HG03575 (cell line): ENCODE results near the gene CMTM5.
"Not testable (repeated sequence)": the region's sequence is repeated elsewhere in the genome, so short reads cannot be mapped to it uniquely, and the experiment has no call there.

Experiments
- ATAC-seq: cut with Tn5 transposase; IDR thresholded peaks from one replicate; pipeline ENCODE4 v1.9.1; 2021; ENCODE audit not compliant: unreplicated experiment, insufficient number of reproducible peaks, low FRiP score; ENCODE audit errors: extremely low read depth

The CMTM5 gene

DNA sequence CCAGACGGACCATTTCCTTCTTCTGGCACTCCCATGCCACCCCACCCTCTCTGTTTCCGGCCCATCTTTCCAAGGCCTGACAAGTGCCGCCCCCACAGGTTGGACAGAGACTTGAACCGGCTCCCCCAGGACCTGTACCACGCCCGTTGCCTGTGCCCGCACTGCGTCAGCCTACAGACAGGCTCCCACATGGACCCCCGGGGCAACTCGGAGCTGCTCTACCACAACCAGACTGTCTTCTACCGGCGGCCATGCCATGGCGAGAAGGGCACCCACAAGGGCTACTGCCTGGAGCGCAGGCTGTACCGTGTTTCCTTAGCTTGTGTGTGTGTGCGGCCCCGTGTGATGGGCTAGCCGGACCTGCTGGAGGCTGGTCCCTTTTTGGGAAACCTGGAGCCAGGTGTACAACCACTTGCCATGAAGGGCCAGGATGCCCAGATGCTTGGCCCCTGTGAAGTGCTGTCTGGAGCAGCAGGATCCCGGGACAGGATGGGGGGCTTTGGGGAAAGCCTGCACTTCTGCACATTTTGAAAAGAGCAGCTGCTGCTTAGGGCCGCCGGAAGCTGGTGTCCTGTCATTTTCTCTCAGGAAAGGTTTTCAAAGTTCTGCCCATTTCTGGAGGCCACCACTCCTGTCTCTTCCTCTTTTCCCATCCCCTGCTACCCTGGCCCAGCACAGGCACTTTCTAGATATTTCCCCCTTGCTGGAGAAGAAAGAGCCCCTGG is 1.2 kb upstream of the CMTM5 start:
- ATAC-seq: no peak

DNA sequence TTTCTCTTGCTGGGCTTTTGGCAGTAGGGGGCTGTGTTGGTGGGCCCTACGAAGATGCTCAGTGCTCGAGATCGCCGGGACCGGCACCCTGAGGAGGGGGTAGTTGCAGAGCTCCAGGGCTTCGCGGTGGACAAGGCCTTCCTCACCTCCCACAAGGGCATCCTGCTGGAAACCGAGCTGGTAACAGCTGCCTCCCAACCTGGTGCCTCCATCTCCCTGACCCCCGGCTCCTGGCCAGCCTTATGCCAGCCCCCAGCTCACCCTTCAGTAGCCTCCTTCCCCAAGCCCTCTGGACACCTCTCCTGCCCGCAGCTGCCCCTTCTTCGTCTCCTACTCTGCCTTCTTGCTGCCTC is 328 bp downstream of the CMTM5 start:
- no peak for ATAC-seq

DNA sequence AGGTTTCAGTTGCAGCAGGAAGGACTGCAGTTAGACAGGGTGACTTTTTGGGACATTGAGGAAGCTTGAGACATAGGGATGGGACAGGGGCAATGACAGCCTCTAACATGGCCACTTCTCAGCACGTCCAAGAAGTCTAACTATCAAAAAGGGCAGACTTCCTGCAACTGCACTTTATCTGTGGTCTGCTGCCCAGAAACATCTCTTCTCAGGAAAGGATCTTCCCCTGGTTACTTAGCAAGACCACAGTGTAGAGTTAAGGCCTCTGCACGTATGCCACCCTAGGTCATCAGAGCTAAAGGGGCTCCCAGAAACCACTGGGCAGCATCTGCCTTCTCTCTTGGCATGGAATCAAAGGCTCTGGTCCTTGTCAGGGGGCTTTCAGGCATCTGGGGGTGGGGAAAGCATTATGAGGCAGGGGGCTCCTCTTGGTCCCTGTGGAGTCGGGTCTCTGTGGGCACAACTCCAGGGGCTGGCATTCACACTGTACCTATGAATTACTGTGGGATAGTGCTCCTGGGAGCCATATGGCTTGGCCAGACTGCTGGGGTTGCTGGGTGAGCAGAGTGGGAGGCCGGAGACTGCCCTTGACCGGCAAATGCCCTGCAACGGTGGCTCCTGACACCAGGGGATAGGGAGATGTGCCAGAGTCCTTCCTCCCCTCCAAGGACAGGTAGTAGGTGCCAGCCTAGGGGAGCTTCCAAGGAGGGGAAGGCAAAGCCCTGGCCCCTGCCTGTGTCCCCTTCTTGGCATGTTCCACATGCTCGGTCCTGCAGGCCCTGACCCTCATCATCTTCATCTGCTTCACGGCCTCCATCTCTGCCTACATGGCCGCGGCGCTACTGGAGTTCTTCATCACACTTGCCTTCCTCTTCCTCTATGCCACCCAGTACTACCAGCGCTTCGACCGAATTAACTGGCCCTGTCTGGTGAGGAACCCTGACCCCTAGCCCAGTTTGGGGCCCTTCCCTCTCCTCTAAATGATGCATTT is 1.0 kb downstream of the CMTM5 start:
- no peak for ATAC-seq

DNA sequence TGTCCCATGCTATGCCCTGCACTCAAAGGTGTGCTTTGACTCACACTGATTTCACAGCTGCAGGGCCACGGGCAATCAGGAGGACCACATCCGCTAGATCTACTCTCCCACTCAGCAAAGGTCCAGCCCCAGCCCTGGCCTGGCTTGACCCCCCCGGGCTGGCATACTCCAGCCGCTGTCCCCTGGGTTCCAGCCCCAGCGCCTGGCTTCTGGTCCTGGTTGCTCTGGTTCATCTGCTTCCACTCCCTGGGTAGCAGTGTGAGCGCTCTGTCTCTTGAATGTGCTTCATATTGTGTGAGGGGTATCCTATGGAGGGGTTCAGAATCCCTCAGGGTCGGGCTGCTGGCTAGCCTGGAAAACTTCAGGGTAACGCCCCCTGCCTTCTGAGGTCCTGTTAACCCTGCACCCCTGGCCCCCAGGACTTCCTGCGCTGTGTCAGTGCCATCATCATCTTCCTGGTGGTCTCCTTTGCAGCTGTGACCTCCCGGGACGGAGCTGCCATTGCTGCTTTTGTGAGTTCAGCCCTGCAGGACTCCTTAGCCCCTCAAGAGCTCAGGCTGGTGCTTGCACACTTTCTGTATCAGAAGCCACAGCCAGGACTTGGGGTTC is 1.9 kb downstream of the CMTM5 start:
- ATAC-seq: no peak

DNA sequence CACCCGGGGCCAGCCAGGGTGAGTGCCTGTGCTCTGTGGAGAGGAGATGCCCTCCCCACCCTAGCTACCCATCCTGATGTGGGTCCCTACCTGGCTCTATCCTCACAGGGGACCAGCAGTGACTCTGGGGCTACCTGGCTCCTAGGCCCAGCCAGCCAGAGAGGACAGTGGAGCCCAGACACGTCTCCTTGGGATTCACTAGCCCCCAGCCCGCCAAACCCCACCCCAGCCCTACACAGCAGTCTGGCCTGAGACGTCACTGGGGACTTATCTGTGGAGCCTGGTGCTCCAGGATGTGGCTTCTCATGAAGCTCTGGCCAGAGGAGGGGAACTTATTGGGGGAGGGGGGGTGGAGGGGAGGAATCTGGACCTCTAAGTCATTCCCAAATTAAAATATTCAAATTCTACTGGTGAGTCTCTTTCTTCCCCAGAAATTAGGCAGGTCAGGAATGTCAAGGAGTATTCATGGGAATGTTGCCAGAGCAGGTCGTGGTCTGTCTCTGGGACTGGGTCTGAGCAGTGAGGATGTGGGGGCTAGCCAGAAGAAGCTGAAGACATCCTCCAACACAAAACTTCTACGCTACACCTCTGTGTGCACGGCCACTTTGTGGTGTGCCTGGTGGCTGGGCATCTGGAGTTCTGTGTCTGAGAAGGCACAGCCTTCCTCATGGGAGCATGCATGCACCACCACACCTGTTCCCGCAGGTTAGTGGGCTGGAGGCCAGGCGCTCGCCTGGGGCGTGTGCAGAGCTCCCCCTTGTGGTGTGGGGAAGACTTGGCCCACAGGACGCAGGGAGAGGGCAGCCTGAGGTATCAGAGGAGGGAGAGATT is 2.7 kb downstream of the CMTM5 start:
- ATAC-seq: no peak

DNA sequence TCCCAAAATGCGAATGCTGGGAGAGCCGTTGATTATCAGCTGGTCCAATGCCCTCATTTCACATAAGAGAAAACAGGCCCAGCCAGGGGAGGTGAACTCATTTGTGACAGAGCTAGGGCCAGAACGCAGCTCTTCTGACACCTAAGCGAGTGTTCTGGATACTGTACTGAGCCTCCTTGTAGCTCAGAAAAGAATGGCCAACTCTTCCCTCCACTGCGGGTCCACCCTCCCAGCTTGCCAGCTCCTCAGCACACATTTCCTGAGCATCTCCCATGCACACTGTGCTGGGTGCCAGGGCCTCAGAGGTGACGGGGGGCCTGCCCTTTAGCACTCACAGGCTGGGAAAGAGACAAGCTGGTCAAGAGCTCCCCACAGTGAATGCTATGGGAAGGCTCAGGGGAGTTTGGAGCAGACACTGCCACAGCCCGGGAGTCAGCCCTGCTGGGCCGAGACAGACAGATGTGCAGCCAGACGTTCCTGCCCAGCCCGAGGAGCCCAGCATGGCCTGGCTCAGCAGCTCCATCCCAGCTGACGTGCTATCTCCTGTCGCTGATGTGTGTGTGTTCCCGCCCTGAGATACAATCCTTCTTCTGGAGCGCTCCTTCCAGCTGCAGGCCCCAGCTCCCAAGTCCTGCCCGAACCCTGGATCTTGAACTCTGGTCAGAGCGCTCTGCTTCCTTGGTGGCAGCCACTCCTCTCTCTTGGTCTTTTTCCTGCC is 3.5 kb downstream of the CMTM5 start:
- no peak for ATAC-seq

DNA sequence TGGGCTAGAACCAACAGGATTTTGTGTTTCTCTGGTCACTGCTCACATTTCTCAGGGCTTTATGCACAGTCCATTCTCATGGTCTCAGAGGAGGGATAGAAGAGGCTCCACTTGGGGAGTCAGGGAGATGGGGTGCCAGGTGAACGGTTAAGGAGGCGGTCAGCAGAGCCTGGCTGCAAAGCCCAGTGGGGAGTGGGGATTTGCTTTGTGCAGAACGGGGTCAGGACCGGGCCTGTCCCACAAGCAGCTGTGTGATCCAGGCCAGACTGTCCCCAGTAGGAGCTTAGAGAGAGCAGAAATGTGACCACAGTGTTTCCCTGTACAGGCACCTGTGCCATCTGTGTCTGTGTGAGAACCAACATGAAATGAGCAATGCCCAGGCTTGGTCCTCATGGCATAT is 4.1 kb downstream of the CMTM5 start:
- no peak for ATAC-seq

DNA sequence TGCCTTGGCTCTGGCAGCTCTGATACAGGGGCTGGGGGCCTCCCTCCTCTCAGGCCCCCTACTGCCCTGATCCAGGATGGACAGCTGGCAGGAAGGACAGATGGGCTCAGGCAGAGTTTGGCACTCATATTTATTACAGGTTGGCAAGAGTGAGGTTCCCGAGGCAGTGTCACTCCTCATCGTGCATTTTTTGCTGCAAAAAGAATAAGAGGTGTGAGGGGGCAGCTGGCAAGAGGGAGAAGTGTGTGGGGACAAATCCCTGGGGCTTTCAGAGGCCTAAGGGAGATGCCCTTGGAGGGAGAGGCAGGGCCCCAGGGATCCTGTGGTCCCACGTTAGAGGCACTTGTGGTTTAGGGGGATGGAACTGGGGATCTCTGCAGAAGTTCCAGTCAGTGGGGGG is 5.0 kb downstream of the CMTM5 start:
- ATAC-seq: no peak

DNA sequence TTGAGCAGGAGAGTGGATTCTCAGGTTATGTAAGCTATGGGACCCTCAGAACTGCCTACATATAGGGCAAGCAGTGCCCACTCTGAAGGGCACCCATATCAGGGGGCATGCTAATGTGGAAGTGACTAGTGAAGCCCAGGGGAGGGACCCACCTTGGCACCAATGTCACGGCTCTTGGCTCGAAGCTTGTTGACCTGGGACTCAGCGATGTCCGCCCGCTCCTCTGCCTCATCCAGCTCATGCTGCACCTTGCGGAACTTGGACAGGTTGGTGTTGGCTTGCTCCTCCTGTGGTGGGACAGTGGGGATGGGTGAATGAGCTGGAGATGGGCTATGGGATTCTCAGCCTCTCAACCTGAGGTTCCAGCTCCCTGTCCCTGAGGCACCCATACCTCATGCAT is 5.4 kb downstream of the CMTM5 start:
- ATAC-seq: no peak

DNA sequence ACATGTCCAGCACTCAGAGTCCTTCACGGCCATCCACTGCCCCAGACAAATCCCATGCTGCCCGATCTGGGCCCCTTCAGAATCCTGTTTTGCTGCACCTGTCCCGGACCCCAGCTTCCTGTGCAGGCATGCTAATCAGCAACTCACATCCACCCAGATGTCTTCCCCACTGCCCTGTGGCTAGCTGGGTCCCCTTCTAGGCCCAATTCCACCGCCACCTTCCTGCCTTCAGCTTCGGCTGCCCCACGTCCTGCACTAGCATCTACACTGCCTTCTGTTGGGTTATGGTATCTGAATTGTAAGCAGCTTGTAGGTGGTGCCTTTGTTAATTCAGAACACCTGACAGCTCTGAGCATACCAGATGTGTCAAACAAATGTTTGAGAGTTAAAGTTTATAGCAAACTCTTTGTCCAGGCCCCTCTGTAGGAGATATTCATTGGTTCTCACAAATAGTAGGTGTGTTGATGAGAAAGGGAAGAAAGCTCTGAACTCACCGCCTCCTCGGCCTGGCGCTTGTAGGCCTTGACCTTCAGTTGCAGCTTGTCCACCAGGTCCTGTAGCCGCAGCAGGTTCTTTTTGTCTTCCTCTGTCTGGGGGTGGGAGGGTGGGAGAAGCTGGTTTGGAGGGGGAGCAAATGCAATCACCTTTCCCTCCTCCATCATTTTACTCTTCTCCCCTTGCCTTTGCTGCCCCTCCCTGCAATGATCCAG is 6.0 kb downstream of the CMTM5 start:
- ATAC-seq: no peak

DNA sequence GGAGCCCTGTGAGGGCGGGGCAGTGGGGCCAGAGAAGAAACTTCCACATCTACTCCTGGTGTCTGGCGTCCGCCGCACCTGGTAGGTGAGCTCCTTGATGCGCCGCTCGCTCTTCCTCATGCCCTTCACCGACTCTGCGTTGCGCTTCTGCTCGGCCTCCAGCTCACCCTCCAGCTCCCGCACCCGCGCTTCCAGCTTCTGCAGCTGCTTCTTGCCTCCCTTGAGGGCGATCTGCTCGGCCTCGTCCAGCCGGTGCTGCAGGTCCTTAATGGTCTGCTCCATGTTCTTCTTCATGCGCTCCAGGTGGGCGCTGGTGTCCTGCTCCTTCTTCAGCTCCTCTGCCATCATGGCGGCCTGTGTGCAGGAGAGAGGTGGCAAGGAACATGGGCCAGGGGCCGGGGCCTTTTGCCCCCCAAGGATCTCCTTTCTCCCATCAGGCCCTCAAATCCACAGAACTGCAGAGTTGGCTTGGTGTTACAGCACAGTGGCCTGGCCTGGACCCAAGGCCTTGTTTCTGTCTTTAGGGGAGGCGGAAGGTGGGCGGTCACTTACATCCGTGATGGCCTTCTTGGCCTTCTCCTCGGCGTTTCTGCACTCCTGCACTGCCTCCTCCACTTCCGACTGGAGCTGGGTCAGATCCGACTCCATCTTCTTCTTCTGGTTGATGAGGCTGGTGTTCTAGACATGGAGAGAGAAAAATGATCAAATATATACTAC is 7.7 kb downstream of the CMTM5 start:
- no peak for ATAC-seq

DNA sequence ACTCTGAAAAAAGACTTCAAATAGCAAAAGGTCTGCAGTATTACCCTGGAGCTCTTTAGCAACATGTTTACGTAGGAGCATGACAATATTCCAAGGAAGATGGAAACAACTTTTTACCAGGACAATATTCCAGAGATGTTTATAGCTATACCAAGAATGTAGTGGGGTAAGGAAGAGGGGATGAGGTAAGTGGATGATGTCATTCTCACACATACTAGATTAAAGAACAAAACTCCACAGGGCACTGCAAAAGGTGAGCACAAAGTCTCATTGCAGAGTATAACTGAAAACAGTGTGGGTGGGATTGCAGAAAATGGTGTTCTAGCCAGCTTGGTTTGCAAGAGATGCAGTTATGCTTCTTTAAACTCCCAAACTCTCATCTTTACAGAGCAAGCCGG is 8.4 kb downstream of the CMTM5 start:
- no peak for ATAC-seq

DNA sequence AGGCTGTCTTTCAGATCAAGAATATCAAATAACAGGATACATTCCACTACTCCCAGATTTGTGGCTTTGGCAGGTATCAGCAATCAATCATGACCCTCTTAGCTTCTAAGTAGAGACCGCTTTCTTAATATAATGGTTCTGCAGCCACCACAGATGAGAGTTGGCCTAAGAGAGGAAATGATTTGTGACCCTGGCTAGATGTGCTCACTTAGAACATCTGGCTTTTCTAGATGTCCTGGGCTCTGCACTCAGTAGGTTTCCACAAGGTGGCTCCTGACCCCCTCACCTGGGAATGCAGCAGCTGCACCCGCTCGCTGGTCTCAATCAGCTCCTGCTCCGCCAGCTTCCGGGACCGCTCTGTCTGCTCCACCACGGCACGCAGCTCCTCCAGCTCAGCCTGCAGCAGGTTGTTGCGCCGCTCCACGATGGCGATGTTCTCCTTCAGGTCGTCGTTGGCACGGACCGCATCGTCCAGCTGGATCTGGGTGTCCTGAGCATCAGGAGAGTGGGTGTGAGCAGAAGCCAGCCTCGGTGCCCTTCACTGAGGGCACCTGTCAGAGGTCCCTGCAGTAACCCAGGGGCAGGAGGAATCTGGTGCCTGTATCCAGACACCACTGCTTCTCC is 8.9 kb downstream of the CMTM5 start:
- no peak for ATAC-seq

DNA sequence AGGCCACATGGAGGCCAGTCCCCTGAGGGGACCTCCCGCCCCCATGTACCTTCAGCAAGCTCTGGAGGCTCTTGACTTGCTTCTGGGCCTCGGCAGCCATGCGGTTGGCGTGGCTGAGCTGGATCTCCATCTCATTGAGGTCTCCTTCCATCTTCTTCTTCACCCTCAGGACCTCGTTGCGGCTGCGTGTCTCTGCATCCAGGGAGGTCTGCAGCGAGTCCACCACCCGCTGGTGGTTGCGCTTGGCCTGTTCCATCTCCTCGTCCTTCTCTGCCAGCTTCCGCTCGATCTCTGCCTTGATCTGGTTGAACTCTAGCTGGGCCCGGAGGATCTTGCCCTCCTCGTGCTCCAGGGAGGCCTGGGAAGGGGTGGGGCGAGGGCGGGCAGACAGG is 9.4 kb downstream of the CMTM5 start:
- ATAC-seq: not testable (repeated sequence)

DNA sequence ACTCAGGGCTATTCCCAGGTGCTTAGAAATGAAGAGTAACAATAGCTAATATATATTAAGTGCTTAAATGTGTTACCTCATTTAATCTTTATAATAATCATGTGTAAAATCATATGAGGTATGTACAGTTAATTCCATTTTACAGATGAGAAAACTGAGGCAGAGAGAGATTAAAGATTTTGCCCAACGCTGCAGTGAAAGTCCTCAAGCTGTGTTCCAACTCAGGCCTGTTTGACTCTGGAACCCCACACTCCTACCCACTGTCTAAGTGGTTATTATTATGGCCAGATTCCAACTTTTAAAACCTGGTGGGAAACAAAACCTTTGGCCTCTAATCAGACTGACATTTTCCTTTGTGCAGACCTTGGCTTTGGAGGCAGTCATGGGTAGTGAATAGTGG is 10.2 kb downstream of the CMTM5 start:
- ATAC-seq: no peak

DNA sequence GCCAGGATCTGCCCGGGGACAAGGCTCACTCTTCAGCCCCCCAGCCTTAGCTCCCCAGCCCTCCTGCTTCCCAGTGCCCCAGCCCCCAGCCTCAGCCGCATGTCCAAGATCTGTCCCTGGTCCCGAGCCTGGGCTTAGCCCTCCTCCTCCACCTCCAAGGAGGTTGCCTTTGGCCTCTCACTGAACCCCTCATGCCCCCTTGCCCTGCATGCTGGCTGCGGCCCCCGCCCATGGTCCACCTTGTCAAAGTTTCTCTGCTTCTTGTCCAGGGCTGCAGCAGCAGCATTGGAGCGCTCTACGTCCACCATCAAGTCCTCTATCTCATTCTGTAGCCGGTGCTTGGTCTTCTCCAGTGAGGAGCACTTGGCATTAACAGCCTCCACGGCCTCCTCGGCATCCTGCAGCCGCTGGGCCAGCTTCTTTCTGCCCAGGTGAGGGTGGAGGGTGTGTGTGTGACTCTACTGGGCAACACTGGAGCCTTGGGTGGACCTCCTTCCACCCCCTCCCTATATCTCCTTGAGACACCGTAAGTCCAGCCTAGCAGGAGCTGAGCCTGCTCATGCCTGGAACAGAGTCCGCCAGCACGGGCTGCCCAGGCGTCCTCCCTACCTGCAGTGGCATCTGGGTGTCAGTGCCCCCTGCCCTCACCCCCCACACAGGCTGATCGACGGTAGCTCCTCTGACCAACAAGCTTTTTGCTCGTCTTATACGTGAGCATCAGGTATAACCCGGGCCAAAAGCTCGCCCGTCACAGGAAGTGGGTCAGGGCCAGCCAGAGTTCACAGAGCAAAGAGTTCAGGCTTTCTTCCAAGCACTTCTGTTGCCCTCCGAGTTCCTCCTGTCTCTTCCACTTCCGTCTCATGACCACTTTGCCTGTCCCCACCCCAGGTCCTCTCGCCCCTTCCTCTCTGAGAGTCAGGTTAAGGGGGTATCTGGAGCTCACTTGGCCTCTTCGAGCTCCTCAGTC is 11.4 kb downstream of the CMTM5 start:
- ATAC-seq: no peak
